Activated CD4-positive, alpha-beta T cell treated with anti-CD3 and anti-CD28 coated beads, Interleukin-2, amount 50 U/mL, for 4 hours (primary cell): ENCODE measurements around the gene CDH13.

Source experiments
- DNase-seq, 2 experiments: peaks; one replicate each; pipeline ENCODE4 v3.0.0-alpha.2; 2020

CDH13 gene

GRCh38 chr16:83397601-83398291 lies 771.0 kb downstream of the CDH13 start:
- DNase-seq, result no peak

GRCh38 chr16:83400234-83400633 lies 773.5 kb downstream of the CDH13 start:
- DNase-seq, result no peak

GRCh38 chr16:83402160-83402814 lies 775.5 kb downstream of the CDH13 start:
- no peak for DNase-seq

GRCh38 chr16:83402967-83403366 lies 776.2 kb downstream of the CDH13 start:
- DNase-seq, result no peak

DNA sequence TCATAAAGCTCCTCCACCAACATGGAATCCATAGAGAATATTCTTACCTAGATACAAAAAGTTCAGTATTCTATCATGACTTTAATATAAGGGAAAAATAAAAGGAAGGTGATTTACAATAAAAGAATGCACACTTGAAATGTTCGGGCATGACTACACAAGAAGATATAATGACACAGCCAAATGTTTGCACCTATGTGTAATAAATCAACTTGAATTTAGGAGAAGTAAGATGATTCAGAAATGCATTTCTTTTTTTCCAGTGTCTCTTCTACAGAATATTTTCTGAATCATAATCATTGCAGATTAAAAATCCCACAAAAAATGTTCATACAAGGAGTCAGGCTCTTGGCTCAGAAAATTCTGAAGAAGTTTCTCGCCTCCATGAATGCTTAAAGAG lies 777.0 kb downstream of the CDH13 start:
- no peak for DNase-seq

DNA sequence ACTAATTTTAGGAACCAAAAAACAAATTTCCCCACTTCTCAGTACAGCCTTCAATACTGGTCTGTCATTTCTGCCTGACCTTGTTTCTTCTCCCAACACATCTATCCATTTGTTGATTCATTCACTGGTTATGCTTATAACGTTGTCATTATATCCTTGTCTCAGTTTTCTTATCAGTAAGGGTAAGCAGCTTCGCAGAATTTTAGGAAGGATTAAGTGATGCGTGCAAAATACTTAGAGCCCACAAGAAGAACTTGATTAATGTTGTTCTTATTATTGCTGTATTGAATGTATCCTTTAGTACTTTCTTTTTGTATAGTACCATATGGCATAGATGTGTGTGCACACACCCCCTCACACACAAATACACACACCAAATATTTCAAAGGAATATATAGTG lies 777.5 kb downstream of the CDH13 start:
- DNase-seq, result no peak

- no peak for DNase-seq
Observed at GRCh38 chr16:83407928-83408327, 781.2 kb downstream of the CDH13 start.

DNA sequence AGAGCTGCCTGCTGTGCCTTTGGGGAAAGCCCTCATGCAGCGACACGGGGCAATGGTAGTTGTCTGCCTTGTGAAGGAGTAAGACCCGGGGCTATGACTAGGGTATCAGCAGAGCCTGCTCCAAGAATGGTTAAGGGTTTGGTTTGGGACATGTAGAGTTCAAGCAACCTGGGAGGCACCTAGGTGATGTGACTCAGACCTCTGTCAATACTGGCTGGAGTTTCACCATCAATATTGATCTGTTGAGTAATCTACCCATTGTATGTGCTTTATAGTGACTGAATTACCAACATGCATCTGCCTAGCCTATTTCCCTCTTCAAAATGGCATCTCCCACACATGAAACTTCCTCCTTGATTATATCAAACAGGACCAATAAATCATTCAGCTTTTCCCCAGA lies 782.6 kb downstream of the CDH13 start:
- no peak for DNase-seq

DNA sequence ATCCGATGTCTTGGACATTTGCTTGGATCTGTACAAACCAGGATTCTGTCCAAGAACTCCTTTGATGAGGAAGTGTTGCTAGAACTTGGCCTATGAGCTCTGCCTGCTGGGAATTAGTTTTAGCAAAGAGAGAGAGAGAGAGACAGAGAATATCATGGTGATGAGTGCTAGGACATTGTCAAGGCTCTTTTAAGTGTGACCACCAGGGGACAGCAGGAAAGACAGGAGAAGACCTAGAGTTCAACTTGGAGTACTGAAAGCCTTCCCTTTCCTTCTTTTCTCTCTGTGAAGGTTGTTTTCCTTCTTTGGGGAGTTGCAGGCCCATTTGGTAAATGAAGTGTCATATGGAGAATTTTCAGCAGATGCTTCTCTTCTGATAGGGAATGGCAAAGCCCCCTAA lies 791.8 kb downstream of the CDH13 start:
- no peak for DNase-seq

DNA sequence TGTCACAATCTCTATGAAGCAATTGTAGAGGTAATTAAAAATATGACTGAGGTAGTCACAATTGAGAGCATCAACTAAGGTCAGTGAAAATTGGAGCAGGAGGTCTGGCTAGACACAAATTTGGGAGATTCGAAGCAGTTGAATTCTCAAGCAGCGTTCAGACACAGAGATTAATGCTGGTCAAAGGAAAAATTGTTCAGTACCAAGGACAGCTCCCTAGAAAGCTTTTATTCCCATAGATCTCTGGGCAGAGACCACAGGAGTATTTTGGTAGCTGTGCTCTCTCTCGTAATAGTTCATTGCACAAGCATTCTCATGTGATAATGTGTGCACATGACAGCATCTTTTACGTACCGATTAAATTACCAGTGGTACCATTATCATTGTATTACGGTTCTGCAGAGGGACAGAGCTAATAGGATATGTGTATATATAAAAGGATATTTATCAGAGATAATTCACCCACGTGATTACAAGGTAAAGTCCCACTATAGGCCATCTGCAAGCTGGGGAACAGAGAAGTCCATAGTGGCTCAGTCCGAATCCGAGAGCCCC lies 793.5 kb downstream of the CDH13 start:
- DNase-seq, result no peak

- no peak for DNase-seq
Observed at GRCh38 chr16:83433201-83433600, 806.4 kb downstream of the CDH13 start.

- no peak for DNase-seq
Observed at GRCh38 chr16:83437036-83437435, 810.3 kb downstream of the CDH13 start.

DNA sequence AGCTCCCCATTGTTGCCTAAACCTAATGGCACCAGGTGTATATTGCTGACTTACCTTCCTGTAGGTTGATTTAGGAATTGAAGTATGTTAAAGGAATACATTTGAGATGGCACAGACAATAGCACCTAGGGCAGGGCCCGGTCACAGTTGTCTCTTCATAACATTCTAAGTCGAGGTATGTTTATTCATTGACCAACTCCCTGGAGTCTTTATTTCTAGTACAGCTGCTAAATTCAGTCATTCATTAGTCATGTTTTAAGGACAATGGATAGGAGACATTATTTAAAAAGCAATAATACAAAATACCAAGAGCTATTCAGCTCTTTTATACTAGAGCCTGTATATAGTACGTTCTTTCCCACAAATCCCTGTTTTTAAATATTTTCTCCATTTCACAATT lies 811.6 kb downstream of the CDH13 start:
- DNase-seq, result no peak

GRCh38 chr16:83439412-83439811 lies 812.6 kb downstream of the CDH13 start:
- DNase-seq, result no peak

- DNase-seq, result no peak
Observed at GRCh38 chr16:83441517-83441916, 814.7 kb downstream of the CDH13 start.

- no peak for DNase-seq
Observed at GRCh38 chr16:83443972-83444371, 817.2 kb downstream of the CDH13 start.

GRCh38 chr16:83447560-83447959 lies 820.8 kb downstream of the CDH13 start:
- DNase-seq, result no peak

- no peak for DNase-seq
Observed at GRCh38 chr16:83449861-83450260, 823.1 kb downstream of the CDH13 start.

DNA sequence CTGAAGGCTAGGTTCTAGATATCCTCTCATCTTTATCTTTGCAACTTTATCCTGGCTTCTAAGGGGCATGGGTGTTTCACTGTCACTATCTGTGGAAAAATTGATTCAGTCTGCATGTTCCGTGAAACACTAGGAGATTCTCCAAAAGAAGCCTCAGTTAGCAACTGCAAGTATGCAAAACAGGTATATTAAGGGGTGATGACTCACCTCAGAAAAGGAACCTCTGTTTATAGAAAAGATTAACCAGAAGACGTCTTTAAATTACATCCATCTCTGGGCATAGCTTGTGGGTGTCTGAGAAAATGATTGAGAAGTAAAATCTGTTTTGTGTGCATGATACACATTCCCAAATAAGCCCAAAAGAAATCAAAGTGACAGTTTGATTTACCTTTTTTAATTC lies 827.2 kb downstream of the CDH13 start:
- no peak for DNase-seq

DNA sequence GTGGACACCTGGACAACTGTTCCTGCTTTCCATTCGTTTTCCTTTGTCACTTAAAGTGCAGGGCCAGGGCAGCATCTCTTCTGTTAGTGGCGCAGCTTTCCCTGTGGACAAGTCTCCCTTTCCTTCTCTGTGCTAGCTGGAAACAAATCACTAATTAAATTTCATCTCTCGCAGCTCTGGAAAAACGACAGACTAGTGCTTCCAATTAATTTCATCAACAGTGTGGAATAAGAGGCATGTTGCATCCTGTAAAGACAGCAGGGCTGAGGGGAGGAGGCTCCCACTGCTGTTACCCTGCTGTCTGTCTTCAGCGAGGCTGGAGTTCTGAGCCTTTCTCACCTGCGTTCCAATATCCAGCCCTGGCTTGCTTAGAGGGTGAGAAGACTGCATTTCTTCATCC lies 828.9 kb downstream of the CDH13 start:
- DNase-seq, result no peak

DNA sequence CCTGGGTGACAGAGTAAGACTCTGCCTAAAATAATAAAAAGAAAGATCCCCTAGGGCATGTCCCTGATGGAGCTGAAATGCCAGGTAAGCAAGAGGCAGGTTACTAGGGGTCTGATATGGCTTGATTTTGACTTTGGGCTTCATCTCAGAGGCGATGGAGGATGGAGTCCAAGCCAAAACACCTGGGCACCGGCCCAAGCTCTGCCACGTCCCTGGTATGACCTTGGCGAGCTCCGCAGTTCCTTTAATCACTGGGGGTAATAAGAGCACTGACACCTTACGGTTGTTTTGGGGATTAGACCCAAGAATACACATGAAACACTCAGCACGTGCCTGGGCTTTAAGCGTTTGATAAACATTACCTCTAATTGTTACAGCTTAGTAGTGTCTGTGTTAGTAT lies 830.2 kb downstream of the CDH13 start:
- DNase-seq, result no peak

DNA sequence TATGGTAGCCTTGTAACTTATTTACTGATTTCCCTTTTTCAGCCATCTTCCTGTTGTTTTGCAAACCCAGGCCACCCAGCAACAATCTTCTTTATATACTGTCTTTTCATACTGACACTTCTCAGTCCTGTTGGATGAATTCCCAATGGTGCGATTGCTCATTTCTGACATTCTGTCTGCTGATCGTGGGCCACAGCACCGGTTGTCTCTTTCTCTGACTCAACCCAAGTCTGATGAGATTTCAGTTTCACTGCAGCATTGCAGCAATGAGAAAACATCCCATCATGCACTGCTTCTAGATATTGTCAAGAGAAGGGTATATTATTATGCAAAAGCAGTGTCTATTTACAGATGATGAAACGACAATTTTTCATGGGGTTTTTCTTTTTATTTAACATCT lies 831.8 kb downstream of the CDH13 start:
- DNase-seq, result no peak

DNA sequence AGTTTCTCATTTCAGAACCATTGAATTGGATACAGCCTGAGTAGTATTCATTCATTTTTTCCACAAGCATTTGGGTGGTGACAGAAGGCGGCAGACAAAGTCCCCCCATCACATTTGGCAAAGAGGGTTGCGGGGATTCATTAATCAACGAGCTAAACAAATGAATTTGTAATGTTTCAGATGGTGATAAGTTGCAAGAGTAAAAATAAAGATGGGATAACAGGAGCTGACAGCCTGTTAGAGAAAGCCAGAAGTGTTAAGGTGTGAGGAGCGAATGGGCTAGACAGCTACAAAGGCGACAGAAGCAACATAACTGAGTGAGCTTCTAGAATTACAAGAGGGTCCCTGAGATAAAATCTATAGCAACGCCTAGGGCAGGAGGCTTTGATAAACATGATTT lies 838.2 kb downstream of the CDH13 start:
- DNase-seq, result no peak

GRCh38 chr16:83470416-83470815 lies 843.6 kb downstream of the CDH13 start:
- DNase-seq, result no peak
